HCT116 (cell line): ENCODE data around the gene CDC42EP4. TPM values are rescaled to one million over a fixed set of nuclear protein-coding genes. Genes with fewer than 3 reads are reported as not detected.

Experiments used
- ATAC-seq: fragments of 200-7000 bp; cut with Tn5 transposase; 2 replicates; pipeline ENCODE4 v1.9.1; 2020; ENCODE audit warnings: mild to moderate bottlenecking, moderate library complexity
- BruUV-seq: library from RNA; stranded (reverse); fragments of 400-500 nt; replicated peaks from 2 replicates; lab custom pipeline; 2021; lab: Mats Ljungman, UMichigan
- CTCF ChIA-PET: fragments of 300-600 bp; sonication (Branson Sonifier 250); formaldehyde crosslinking; loops from one replicate; lab custom pipeline; 2021; ENCODE audit warnings: antibody characterized with exemption; lab: Charles Lee
- POLR2A ChIA-PET: fragments of 300-600, 350-600 bp; sonication (Branson Sonifier 250); formaldehyde crosslinking; loops from one replicate; lab custom pipeline; 2021; ENCODE audit warnings: antibody characterized with exemption; lab: Charles Lee
- RAD21 ChIA-PET, 2 experiments: fragments of 300-600 bp; sonication (Branson Sonifier 250); formaldehyde crosslinking; loops; one replicate each; lab custom pipeline; 2023; ENCODE audit warnings: low total read pairs in 2 of 2; ENCODE audit not compliant: uncharacterized antibody in 2 of 2, unreplicated experiment in 2 of 2, low non-redundant PET in 1 of 2; lab: Charles Lee
- DNase-seq: peaks from one replicate; pipeline ENCODE4 v3.0.0-alpha.2; 2010; ENCODE audit warnings: low read depth, low spot score
- H2AFZ ChIP-seq: fragments of 200-600 bp; shearing (Covaris generic), sonication (generic); 2 replicates; pipeline ENCODE4 v1.6.1; 2017; ENCODE audit warnings: low read depth, mixed run types, mixed read lengths, antibody characterized with exemption, low read length; ENCODE audit not compliant: poor library complexity, severe bottlenecking
- H3K27ac ChIP-seq: 2 replicates; pipeline ENCODE4 v1.5.1; 2012; ENCODE audit warnings: low read depth, low read length
- H3K27me3 ChIP-seq: fragments of 200-600 bp; sonication (generic); 2 replicates; pipeline ENCODE4 v1.6.1; 2016; ENCODE audit warnings: mixed run types, low read length, mixed read lengths; ENCODE audit not compliant: insufficient read depth
- H3K36me3 ChIP-seq, 2 experiments: fragments of 200-500 bp in 1 of 2; fragments of 200-600 bp in 1 of 2; sonication (Bioruptor generic) in 1 of 2; sonication (generic) in 1 of 2; 2 replicates each; pipeline versions ENCODE4 v1.5.1 to v1.6.1; 2014 to 2016; ENCODE audit warnings: low read length in 2 of 2, inconsistent platforms in 1 of 2, mixed read lengths in 1 of 2, mixed run types in 1 of 2; ENCODE audit not compliant: insufficient read depth in 2 of 2, control insufficient read depth in 1 of 2
- H3K4me1 ChIP-seq, 2 experiments: fragments of 200-600 bp in 1 of 2; sonication (generic) in 1 of 2; 2 replicates each; pipeline versions ENCODE4 v1.5.1 to v1.6.1; 2012 to 2017; ENCODE audit warnings: low read length in 2 of 2, inconsistent platforms in 1 of 2, mild to moderate bottlenecking in 1 of 2, mixed read lengths in 1 of 2, mixed run types in 1 of 2, moderate library complexity in 1 of 2; ENCODE audit not compliant: insufficient read depth in 2 of 2, control insufficient read depth in 1 of 2
- H3K4me2 ChIP-seq: fragments of 200-600 bp; sonication (generic); 2 replicates; pipeline ENCODE4 v1.6.1; 2017; ENCODE audit warnings: mixed run types, low read length, mixed read lengths
- H3K4me3 ChIP-seq, 2 experiments: fragments of 200-600 bp in 1 of 2; sonication (generic) in 1 of 2; replicated peaks in 1 of 2; 2 replicates each; pipeline ENCODE4 v1.5.1; 2011 to 2016; ENCODE audit warnings: low read length in 2 of 2, control low read depth in 1 of 2, low read depth in 1 of 2, mild to moderate bottlenecking in 1 of 2, mixed read lengths in 1 of 2, mixed run types in 1 of 2
- H3K79me2 ChIP-seq: fragments of 200-600 bp; sonication (generic); 2 replicates; pipeline ENCODE4 v1.6.1; 2017; ENCODE audit warnings: mild to moderate bottlenecking, mixed run types, low read length, moderate library complexity, mixed read lengths; ENCODE audit not compliant: insufficient read depth
- H3K9ac ChIP-seq: fragments of 200-600 bp; sonication (generic); 2 replicates; pipeline ENCODE4 v1.6.1; 2016; ENCODE audit warnings: low read length, mixed read lengths
- H3K9me2 ChIP-seq: fragments of 200-600 bp; sonication (generic), shearing (Covaris generic); 2 replicates; pipeline ENCODE4 v1.6.1; 2017; ENCODE audit warnings: mixed run types, mild to moderate bottlenecking, moderate library complexity; ENCODE audit not compliant: insufficient read depth
- H3K9me3 ChIP-seq, 2 experiments: fragments of 200-500 bp in 1 of 2; fragments of 200-600 bp in 1 of 2; sonication (Bioruptor generic) in 1 of 2; sonication (generic) in 1 of 2; 2 replicates each; pipeline ENCODE4 v1.6.1; 2014 to 2017; ENCODE audit warnings: low read length in 2 of 2, mixed read lengths in 2 of 2, inconsistent platforms in 1 of 2, low read depth in 1 of 2, mild to moderate bottlenecking in 1 of 2, mixed run types in 1 of 2, moderate library complexity in 1 of 2; ENCODE audit not compliant: control insufficient read depth in 1 of 2, insufficient read depth in 1 of 2
- H4K20me1 ChIP-seq: fragments of 200-600 bp; sonication (generic), shearing (Covaris generic); 2 replicates; pipeline ENCODE4 v1.6.1; 2017; ENCODE audit warnings: mixed run types, mild to moderate bottlenecking, moderate library complexity; ENCODE audit not compliant: insufficient read depth
- CBX3 ChIP-seq: IDR thresholded peaks from 2 replicates; pipeline ENCODE4 v1.6.1; 2012; ENCODE audit warnings: low read depth
- CEBPB ChIP-seq: IDR thresholded peaks from 2 replicates; pipeline ENCODE4 v1.6.1; 2012; ENCODE audit warnings: low read depth
- EGR1 ChIP-seq: IDR thresholded peaks from 2 replicates; pipeline ENCODE4 v1.6.1; 2012; ENCODE audit warnings: low read depth
- ELF1 ChIP-seq: IDR thresholded peaks from 2 replicates; pipeline ENCODE4 v1.6.1; 2012; ENCODE audit warnings: low read depth, borderline replicate concordance
- EZH2 ChIP-seq: fragments of 200-600 bp; sonication (generic); IDR thresholded peaks from 2 replicates; pipeline ENCODE4 v1.6.1; 2017; ENCODE audit warnings: antibody characterized with exemption, mixed run types
- FOSL1 ChIP-seq: IDR thresholded peaks from 2 replicates; pipeline ENCODE4 v1.6.1; 2012; ENCODE audit warnings: low read depth
- JUND ChIP-seq: IDR thresholded peaks from 2 replicates; pipeline ENCODE4 v1.6.1; 2012
- MAX ChIP-seq: IDR thresholded peaks from 2 replicates; pipeline ENCODE4 v1.6.1; 2012
- POLR2A ChIP-seq: IDR thresholded peaks from 2 replicates; pipeline ENCODE4 v1.7.0; 2011; ENCODE audit warnings: borderline replicate concordance; ENCODE audit not compliant: insufficient read depth, insufficient read length; ENCODE audit errors: extremely low read depth
- POLR2AphosphoS5 ChIP-seq: IDR thresholded peaks from 2 replicates; pipeline ENCODE4 v1.6.1; 2011; ENCODE audit warnings: mild to moderate bottlenecking, low read depth, low read length, moderate library complexity
- RAD21 ChIP-seq: IDR thresholded peaks from 2 replicates; pipeline ENCODE4 v1.6.1; 2012; ENCODE audit warnings: low read depth, mild to moderate bottlenecking
- REST ChIP-seq: IDR thresholded peaks from 2 replicates; pipeline ENCODE4 v1.6.1; 2012; ENCODE audit warnings: low read depth
- SIN3A ChIP-seq: IDR thresholded peaks from 2 replicates; pipeline ENCODE4 v1.6.1; 2012; ENCODE audit warnings: low read depth
- SP1 ChIP-seq: IDR thresholded peaks from 2 replicates; pipeline ENCODE4 v1.6.1; 2012; ENCODE audit warnings: low read depth
- SRF ChIP-seq: IDR thresholded peaks from 2 replicates; pipeline ENCODE4 v1.6.1; 2012; ENCODE audit warnings: low read depth
- TCF7L2 ChIP-seq: IDR thresholded peaks from 2 replicates; pipeline ENCODE4 v1.7.0; 2011; ENCODE audit warnings: borderline replicate concordance, inconsistent platforms; ENCODE audit not compliant: insufficient read depth, insufficient read length; ENCODE audit errors: extremely low read depth
- YY1 ChIP-seq: IDR thresholded peaks from 2 replicates; pipeline ENCODE4 v1.6.1; 2011; ENCODE audit warnings: low read length, low read depth, moderate library complexity, mild to moderate bottlenecking; ENCODE audit not compliant: insufficient replicate concordance; ENCODE audit errors: extremely low read depth
- ZFX ChIP-seq: fragments of 450-650 bp; IDR thresholded peaks from 2 replicates; pipeline ENCODE4 v1.6.1; 2017
- ZNF274 ChIP-seq: fragments of 200-500 bp; sonication (Bioruptor generic); IDR thresholded peaks from 2 replicates; pipeline ENCODE4 v1.6.1; 2014; ENCODE audit warnings: mild to moderate bottlenecking, low read depth, low read length, inconsistent platforms
- intact Hi-C: fragments of 100-400 bp; cut with micrococcal nuclease; formaldehyde crosslinking; loops from 2 replicates; pipeline ENCODE4 v1.10.0; 2022
- total RNA-seq: library from RNA; stranded (reverse); gene quantifications from one replicate; pipeline ENCODE4 v1.2.1, GENCODE V29; 2021; ENCODE audit not compliant: unreplicated experiment
- TF ChIP-seq, protein P1 (sequence below), 3 experiments: fragments of 200-600 bp in 1 of 3; sonication (generic) in 1 of 3; IDR thresholded peaks in 2 of 3; conservative IDR thresholded peaks in 1 of 3; 2 replicates each; pipeline ENCODE4 v1.5.1; 2012 to 2017; ENCODE audit warnings: low read depth in 2 of 3, low read length in 2 of 3, antibody characterized with exemption in 1 of 3, borderline replicate concordance in 1 of 3, control low read depth in 1 of 3, mild to moderate bottlenecking in 1 of 3, mixed read lengths in 1 of 3, mixed run types in 1 of 3, moderate library complexity in 1 of 3; ENCODE audit not compliant: insufficient read depth in 1 of 3

The CDC42EP4 gene
- total RNA-seq, 1 experiment from 2014 or later = 54.9 TPM

DNA sequence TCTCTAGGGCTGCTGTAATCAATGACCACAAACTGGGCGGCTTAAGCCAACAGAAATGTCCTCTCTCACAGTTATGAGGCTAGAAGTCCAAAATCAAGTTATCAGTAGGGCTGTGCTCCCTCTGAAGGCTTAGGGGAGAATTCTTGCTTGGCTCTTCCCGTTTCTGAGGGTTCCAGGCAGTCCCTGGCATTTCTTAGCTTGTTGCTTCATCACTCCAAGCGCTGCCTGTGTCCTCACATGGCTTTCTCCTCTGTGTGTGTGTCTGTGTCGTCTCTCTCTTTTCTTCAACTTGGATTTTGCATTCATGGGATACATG lies 13.7 kb upstream of the CDC42EP4 start:
- no peak overlapping the region for H3K9ac ChIP-seq
- intact Hi-C loops = no loop called here
- POLR2A ChIA-PET = no interaction called here

More for the DNA sequence above, 13.7 kb upstream of the CDC42EP4 start:
- no peak for TF ChIP-seq SP1
- TF ChIP-seq MAX = no peak
- no peak for TF ChIP-seq CEBPB
- no peak for TF ChIP-seq JUND
- no peak for TF ChIP-seq FOSL1
- TF ChIP-seq, protein P1, sequence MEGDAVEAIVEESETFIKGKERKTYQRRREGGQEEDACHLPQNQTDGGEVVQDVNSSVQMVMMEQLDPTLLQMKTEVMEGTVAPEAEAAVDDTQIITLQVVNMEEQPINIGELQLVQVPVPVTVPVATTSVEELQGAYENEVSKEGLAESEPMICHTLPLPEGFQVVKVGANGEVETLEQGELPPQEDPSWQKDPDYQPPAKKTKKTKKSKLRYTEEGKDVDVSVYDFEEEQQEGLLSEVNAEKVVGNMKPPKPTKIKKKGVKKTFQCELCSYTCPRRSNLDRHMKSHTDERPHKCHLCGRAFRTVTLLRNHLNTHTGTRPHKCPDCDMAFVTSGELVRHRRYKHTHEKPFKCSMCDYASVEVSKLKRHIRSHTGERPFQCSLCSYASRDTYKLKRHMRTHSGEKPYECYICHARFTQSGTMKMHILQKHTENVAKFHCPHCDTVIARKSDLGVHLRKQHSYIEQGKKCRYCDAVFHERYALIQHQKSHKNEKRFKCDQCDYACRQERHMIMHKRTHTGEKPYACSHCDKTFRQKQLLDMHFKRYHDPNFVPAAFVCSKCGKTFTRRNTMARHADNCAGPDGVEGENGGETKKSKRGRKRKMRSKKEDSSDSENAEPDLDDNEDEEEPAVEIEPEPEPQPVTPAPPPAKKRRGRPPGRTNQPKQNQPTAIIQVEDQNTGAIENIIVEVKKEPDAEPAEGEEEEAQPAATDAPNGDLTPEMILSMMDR (IDR thresholded peaks at IDR 0.05 in 2 of 3, conservative IDR thresholded peaks at IDR 0.05 in 1 of 3; ENCODE audit: borderline replicate concordance in 1 of 3, insufficient read depth in 1 of 3, low read depth in 2 of 3, low read length in 2 of 3) = no peak
- TF ChIP-seq CBX3 = no peak
- TF ChIP-seq SRF = no peak
- TF ChIP-seq SIN3A = no peak
- TF ChIP-seq EZH2 = no peak
- no peak for TF ChIP-seq ZNF274
- no peak for TF ChIP-seq ZFX
- TF ChIP-seq RAD21 = no peak
- TF ChIP-seq POLR2AphosphoS5 = no peak
- no peak for TF ChIP-seq TCF7L2
- no peak for TF ChIP-seq ELF1
- no peak for TF ChIP-seq REST
- no peak for TF ChIP-seq POLR2A
- TF ChIP-seq YY1 = no peak
- TF ChIP-seq EGR1 = no peak
- Histone ChIP-seq H3K27me3 (no peaks in the 10 kb centered on the region), H2AFZ (no peak overlapping the region), H3K9me2 (no peaks in the 10 kb centered on the region), H3K4me2 (no peak overlapping the region), H3K4me1 (no peaks in the 10 kb centered on the region), H3K27ac (no peak overlapping the region), H3K9me3 (no peaks in the 10 kb centered on the region), H3K4me3 (no peak overlapping the region), H3K36me3 (no peaks in the 10 kb centered on the region), H4K20me1 (no peaks in the 10 kb centered on the region), H3K79me2 (no peaks in the 10 kb centered on the region)
- RAD21 ChIA-PET = no interaction called here
- DNase-seq = no peak
- CTCF ChIA-PET = interaction anchor here (0.7 kb wide), 1 partner anchor 22 kb away, joined by 3 read pairs; no protein-coding TSS in a partner anchor
- BruUV-seq = no TSS peak
- ATAC-seq = peak; percentile 25; the same call in 1 of the 2 replicates
